Skeletal muscle tissue (tissue), 4 donors: Measurements from ENCODE around the gene FBXO42. TPM values are rescaled to one million over a fixed set of nuclear protein-coding genes. Genes with fewer than 3 reads are reported as not detected.
"Not testable (repeated sequence)": the region's sequence is repeated elsewhere in the genome, so short reads cannot be mapped to it uniquely, and the experiment has no call there.

Experiments
- H3K27ac ChIP-seq: one replicate; pipeline ENCODE4 v1.7.0; 2013; ENCODE audit warnings: mild to moderate bottlenecking, low read depth, low read length, inconsistent platforms
- H3K27me3 ChIP-seq, 3 donors: one replicate each; pipeline ENCODE4 v1.7.0; 2013; ENCODE audit warnings: low read length in 3 of 3; ENCODE audit not compliant: control insufficient read depth in 3 of 3, insufficient read depth in 3 of 3
- H3K36me3 ChIP-seq, 3 donors: one replicate each; pipeline ENCODE4 v1.7.0; 2013; ENCODE audit warnings: low read length in 3 of 3; ENCODE audit not compliant: control insufficient read depth in 3 of 3, insufficient read depth in 3 of 3
- H3K4me1 ChIP-seq, 3 donors: one replicate each; pipeline ENCODE4 v1.7.0; 2013; ENCODE audit warnings: low read length in 3 of 3, mild to moderate bottlenecking in 3 of 3; ENCODE audit not compliant: control insufficient read depth in 3 of 3, insufficient read depth in 3 of 3
- H3K4me3 ChIP-seq, 3 donors: one replicate each; pipeline ENCODE4 v1.7.0; 2013; ENCODE audit warnings: low read length in 3 of 3
- H3K9ac ChIP-seq, 3 donors: one replicate each; pipeline ENCODE4 v1.7.0; 2013; ENCODE audit warnings: low read length in 3 of 3, mild to moderate bottlenecking in 3 of 3, moderate library complexity in 2 of 3, low read depth in 1 of 3
- H3K9me3 ChIP-seq, 3 donors: one replicate each; pipeline ENCODE4 v1.7.0; 2013; ENCODE audit warnings: low read length in 3 of 3; ENCODE audit not compliant: control insufficient read depth in 3 of 3
- total RNA-seq: library from RNA; depleted of rRNA; stranded (reverse); fragments of >200 nt; gene quantifications from one replicate; pipeline ENCODE4 v1.2.3, GENCODE V29; 2014
- donor health status: Osteomylitis.

FBXO42 gene
- total RNA-seq, 1 donor from 2014 or later = 12.0 TPM

DNA sequence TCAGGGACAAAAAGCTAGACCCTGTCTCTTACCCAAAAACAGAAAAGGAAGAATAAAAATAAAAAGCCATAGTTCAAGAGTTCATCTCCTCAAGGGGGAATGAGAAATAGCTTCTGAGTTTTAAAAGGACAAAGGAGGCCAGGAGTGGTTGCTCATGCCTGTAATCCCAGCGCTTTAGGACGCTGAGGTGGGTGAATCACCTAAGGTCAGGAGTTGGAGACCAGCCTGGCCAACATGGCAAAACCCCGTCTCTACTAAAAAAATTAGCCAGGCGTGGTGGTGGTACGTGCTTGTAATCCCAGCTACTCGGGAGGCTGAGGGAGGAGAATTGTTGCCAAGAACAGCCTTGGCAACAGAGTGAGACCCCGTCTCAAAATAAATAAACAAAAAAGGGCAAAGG is 76.7 kb downstream of the FBXO42 start:
- Histone ChIP-seq H3K9me3 (no peaks in the 10 kb centered on the region), H3K9ac (no peak overlapping the region), H3K4me3 (no peak overlapping the region), H3K4me1 (peaks cover 0 to 3% (median 2%) of the 10 kb centered on the region in 3 donors), H3K27ac (no peak overlapping the region), H3K27me3 (no peaks in the 10 kb centered on the region), H3K36me3 (peaks cover 0 to 5% (median 2%) of the 10 kb centered on the region in 3 donors)

DNA sequence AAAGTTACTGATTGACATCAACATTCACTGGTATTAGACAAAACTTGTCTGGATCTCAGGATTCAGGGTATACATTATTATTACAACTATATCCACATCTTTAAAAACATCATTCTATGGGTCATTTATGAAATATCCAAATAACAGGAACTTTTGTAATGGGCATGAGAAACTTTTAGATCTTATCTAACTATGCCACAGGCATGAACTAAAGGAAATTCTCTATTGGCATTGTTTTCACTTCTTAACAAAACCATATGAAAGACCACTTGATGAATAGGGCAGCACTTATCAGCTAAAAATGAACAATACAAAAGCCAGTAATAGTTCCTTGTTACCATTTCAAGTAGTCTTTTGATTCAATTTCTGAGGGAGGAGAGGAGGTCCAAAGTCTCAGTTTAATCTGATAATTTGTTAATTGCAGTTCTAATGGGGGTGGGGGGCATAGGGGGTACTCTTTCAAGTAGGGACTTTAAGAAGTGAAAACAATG is 84.5 kb downstream of the FBXO42 start:
- H3K9me3 ChIP-seq = no peaks in the 10 kb centered on the region
- H3K36me3 ChIP-seq = peaks cover 0 to 2% (median 2%) of the 10 kb centered on the region in 3 donors
- no peak overlapping the region for H3K27ac ChIP-seq
- H3K27me3 ChIP-seq = no peaks in the 10 kb centered on the region
- peaks cover 6 to 13% (median 6%) of the 10 kb centered on the region in 3 donors for H3K4me1 ChIP-seq
- no peak overlapping the region for H3K4me3 ChIP-seq
- H3K9ac ChIP-seq = no peak overlapping the region

- Histone ChIP-seq H3K9ac (no peak overlapping the region), H3K27ac (no peak overlapping the region), H3K4me3 (no peak overlapping the region), H3K36me3 (peaks cover 0 to 2% (median 2%) of the 10 kb centered on the region in 3 donors), H3K9me3 (no peaks in the 10 kb centered on the region), H3K27me3 (no peaks in the 10 kb centered on the region), H3K4me1 (peaks cover 6 to 13% (median 6%) of the 10 kb centered on the region in 3 donors)
These were observed 85.7 kb downstream of the FBXO42 start for GRCh38 chr1:16266411-16267118.

GRCh38 chr1:16262067-16262466 is 90.2 kb downstream of the FBXO42 start:
- Histone ChIP-seq H3K27ac (no peak overlapping the region), H3K36me3 (peaks cover 0 to 2% (median 0%) of the 10 kb centered on the region in 3 donors), H3K9me3 (no peaks in the 10 kb centered on the region), H3K9ac (no peak overlapping the region), H3K27me3 (no peaks in the 10 kb centered on the region), H3K4me3 (no peak overlapping the region), H3K4me1 (peaks cover 6 to 8% (median 6%) of the 10 kb centered on the region in 3 donors)

GRCh38 chr1:16260814-16261213 is 91.5 kb downstream of the FBXO42 start:
- no peak overlapping the region for H3K9ac ChIP-seq
- H3K9me3 ChIP-seq = no peaks in the 10 kb centered on the region
- no peaks in the 10 kb centered on the region for H3K27me3 ChIP-seq
- no peak overlapping the region for H3K27ac ChIP-seq
- peaks cover 0 to 8% (median 2%) of the 10 kb centered on the region in 3 donors for H3K36me3 ChIP-seq
- no peak overlapping the region for H3K4me3 ChIP-seq
- no peaks in the 10 kb centered on the region for H3K4me1 ChIP-seq

- Histone ChIP-seq H3K9me3 (no peaks in the 10 kb centered on the region), H3K4me3 (no peak overlapping the region), H3K36me3 (peaks cover 5 to 21% (median 16%) of the 10 kb centered on the region in 3 donors), H3K27me3 (no peaks in the 10 kb centered on the region), H3K4me1 (peaks cover 0 to 7% (median 0%) of the 10 kb centered on the region in 3 donors), H3K27ac (no peak overlapping the region), H3K9ac (no peak overlapping the region)
These were observed 93.6 kb downstream of the FBXO42 start for GRCh38 chr1:16258591-16259135.

GRCh38 chr1:16257968-16258367 is 94.3 kb downstream of the FBXO42 start:
- Histone ChIP-seq H3K27me3 (no peaks in the 10 kb centered on the region), H3K4me1 (peaks cover 0 to 7% (median 0%) of the 10 kb centered on the region in 3 donors), H3K27ac (no peak overlapping the region), H3K36me3 (peaks cover 8 to 28% (median 21%) of the 10 kb centered on the region in 3 donors), H3K4me3 (no peak overlapping the region), H3K9me3 (no peaks in the 10 kb centered on the region), H3K9ac (no peak overlapping the region)

DNA sequence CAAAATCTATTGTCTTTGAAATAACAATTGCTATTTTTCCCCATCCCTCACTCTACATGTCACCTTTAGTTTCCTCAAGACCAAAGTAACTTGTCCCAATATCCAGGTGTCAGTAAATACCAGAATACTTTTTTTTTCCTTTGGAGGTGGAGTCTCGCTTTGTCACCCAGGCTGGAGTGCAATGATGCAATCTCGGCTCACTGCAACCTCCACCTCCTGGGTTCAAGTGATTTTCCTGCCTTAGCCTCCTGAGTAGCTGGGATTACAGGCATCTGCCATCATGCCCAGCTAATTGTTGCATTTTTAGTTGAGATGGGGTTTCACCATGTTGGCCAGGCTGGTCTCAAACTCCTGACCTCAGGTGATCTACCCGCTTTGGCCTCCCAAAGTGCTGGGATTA is 94.7 kb downstream of the FBXO42 start:
- H3K9me3 ChIP-seq, H3K27ac ChIP-seq, H3K4me3 ChIP-seq, H3K9ac ChIP-seq, H3K4me1 ChIP-seq, H3K27me3 ChIP-seq: not testable (repeated sequence)
- peaks cover 8 to 32% (median 26%) of the 10 kb centered on the region in 3 donors for H3K36me3 ChIP-seq

DNA sequence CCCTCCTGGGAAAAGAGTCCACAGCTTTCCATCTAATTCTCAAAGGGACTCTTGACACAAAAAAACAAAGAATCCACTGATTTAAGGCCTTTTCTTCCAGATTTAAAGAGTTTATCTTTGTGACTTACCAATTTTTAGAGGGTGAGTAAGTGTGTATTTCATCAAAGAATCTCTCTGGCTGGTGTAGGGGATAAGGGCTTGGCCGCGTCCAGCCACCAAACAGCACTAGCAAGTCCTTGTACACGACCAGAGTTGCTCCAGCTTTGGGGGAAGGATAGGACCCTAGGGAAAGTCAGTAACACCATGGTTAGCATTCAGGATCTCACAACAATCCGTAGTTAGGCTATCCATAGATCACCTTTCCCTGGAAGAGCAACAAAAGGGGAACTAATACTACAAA is 95.8 kb downstream of the FBXO42 start:
- peaks cover 0 to 7% (median 0%) of the 10 kb centered on the region in 3 donors for H3K4me1 ChIP-seq
- H3K27me3 ChIP-seq = no peaks in the 10 kb centered on the region
- H3K9me3 ChIP-seq = no peaks in the 10 kb centered on the region
- H3K36me3 ChIP-seq = peaks cover 14 to 42% (median 35%) of the 10 kb centered on the region in 3 donors
- no peak overlapping the region for H3K9ac ChIP-seq
- no peak overlapping the region for H3K27ac ChIP-seq
- no peak overlapping the region for H3K4me3 ChIP-seq

DNA sequence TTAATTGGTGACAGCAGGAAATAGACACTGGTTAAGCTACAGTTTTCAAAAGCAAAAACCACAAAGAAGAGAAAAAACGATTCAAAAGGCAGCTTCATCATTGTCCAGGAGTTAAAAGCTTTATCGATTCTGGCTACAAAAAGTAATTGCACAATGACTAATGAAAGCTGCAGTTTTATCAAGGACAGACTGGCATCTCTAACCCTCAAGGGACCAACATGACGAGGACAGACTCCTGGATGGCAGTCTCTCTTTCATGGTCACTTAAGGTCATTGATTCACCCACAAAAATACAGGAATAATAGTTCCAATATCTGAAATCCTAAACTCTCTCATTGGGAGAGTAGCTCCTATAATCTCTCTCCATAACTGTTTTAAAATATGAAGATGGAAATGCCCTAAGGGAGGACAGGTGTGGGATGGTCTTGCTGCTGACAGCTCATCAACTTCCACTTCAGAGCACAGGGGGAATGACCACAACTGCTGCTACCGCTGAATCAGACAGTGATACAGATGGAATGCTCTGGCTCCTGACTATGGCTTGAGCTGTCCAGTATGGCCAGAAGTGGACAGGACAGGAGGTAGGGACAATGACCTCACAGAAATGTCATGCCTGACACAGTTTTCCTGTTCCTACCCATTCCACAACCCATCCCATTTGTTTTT is 97.9 kb downstream of the FBXO42 start:
- peaks cover 23 to 52% (median 41%) of the 10 kb centered on the region in 3 donors for H3K36me3 ChIP-seq
- no peaks in the 10 kb centered on the region for H3K9me3 ChIP-seq
- H3K27ac ChIP-seq = no peak overlapping the region
- H3K4me3 ChIP-seq = no peak overlapping the region
- H3K4me1 ChIP-seq = peaks cover 12 to 15% (median 13%) of the 10 kb centered on the region in 3 donors
- H3K27me3 ChIP-seq = no peaks in the 10 kb centered on the region
- H3K9ac ChIP-seq = no peak overlapping the region
